CD14-positive monocyte (primary cell): ENCODE measurements around the gene SIAH3. TPM values are rescaled to one million over a fixed set of nuclear protein-coding genes. Genes with fewer than 3 reads are reported as not detected.
A peak's percentile ranks its signal among the peaks of the same experiment; 100 is the strongest.

Experiments used
- DNase-seq, 3 donors: peaks; one replicate each; pipeline ENCODE4 v3.0.0-alpha.2; 2011 to 2022
- H2AFZ ChIP-seq: 2 replicates; pipeline ENCODE4 v1.6.0; 2012; ENCODE audit warnings: mild to moderate bottlenecking, low read depth, low read length, inconsistent platforms; ENCODE audit not compliant: insufficient read depth, poor library complexity, severe bottlenecking
- H3K27ac ChIP-seq, 2 donors: 1 replicate in 1 of 2; 2 replicates in 1 of 2; pipeline ENCODE4 v1.5.1; 2012 to 2013; ENCODE audit warnings: low read length in 2 of 2, control low read depth in 1 of 2, inconsistent platforms in 1 of 2, low read depth in 1 of 2, mild to moderate bottlenecking in 1 of 2
- H3K27me3 ChIP-seq, 2 donors: one replicate each; pipeline versions ENCODE4 v1.6.0 to v1.6.1; 2011 to 2013; ENCODE audit warnings: low read length in 2 of 2; ENCODE audit not compliant: control insufficient read depth in 2 of 2, insufficient read depth in 2 of 2
- H3K36me3 ChIP-seq, 2 donors: replicated peaks in 1 of 2; 1 replicate in 1 of 2; 2 replicates in 1 of 2; pipeline versions ENCODE4 v1.5.1 to v1.6.1; 2012 to 2013; ENCODE audit warnings: low read length in 2 of 2, control low read depth in 1 of 2, inconsistent platforms in 1 of 2, mild to moderate bottlenecking in 1 of 2; ENCODE audit not compliant: insufficient read depth in 2 of 2, control insufficient read depth in 1 of 2
- H3K4me1 ChIP-seq, 2 donors: 1 replicate in 1 of 2; 2 replicates in 1 of 2; pipeline versions ENCODE4 v1.5.1 to v1.6.1; 2012 to 2013; ENCODE audit warnings: low read length in 2 of 2, control low read depth in 1 of 2, inconsistent platforms in 1 of 2, mild to moderate bottlenecking in 1 of 2, moderate library complexity in 1 of 2; ENCODE audit not compliant: insufficient read depth in 2 of 2, control insufficient read depth in 1 of 2
- H3K4me2 ChIP-seq: replicated peaks from 2 replicates; pipeline ENCODE3; 2012; ENCODE audit warnings: low read length, moderate library complexity, mild to moderate bottlenecking; ENCODE audit not compliant: poor library complexity, severe bottlenecking; ENCODE audit errors: extremely low read depth
- H3K4me3 ChIP-seq, 3 experiments: fragments of 200-600 bp in 1 of 3; sonication (generic) in 1 of 3; replicated peaks in 1 of 3; 1 replicate in 2 of 3; 2 replicates in 1 of 3; pipeline ENCODE4 v1.5.1; 2011 to 2013; ENCODE audit warnings: low read length in 3 of 3, mild to moderate bottlenecking in 3 of 3, control low read depth in 2 of 3, low read depth in 2 of 3, inconsistent platforms in 1 of 3, moderate library complexity in 1 of 3
- H3K79me2 ChIP-seq: 2 replicates; pipeline ENCODE4 v1.6.0; 2012; ENCODE audit warnings: mild to moderate bottlenecking, control low read depth, inconsistent platforms, low read length, moderate library complexity; ENCODE audit not compliant: insufficient read depth
- H3K9ac ChIP-seq: 2 replicates; pipeline ENCODE4 v1.6.0; 2017; ENCODE audit warnings: low read length, mild to moderate bottlenecking; ENCODE audit not compliant: insufficient read depth, poor library complexity, severe bottlenecking
- H3K9me3 ChIP-seq, 2 donors: replicated peaks in 1 of 2; 1 replicate in 1 of 2; 2 replicates in 1 of 2; pipeline versions ENCODE4 v1.5.1 to v1.6.1; 2012 to 2013; ENCODE audit warnings: low read length in 2 of 2, control low read depth in 1 of 2; ENCODE audit not compliant: control insufficient read depth in 1 of 2, insufficient read depth in 1 of 2
- H4K20me1 ChIP-seq: 2 replicates; pipeline ENCODE4 v1.6.0; 2012; ENCODE audit warnings: mild to moderate bottlenecking, low read length, control low read depth, moderate library complexity; ENCODE audit not compliant: insufficient read depth
- H3K27ac Mint-ChIP-seq, 7 donors: one replicate each; pipeline ENCODE4 v1.8.0; 2020; ENCODE audit warnings: mild to moderate bottlenecking in 7 of 7, mixed read lengths in 7 of 7, moderate library complexity in 6 of 7, inconsistent platforms in 2 of 7
- H3K27me3 Mint-ChIP-seq, 3 donors: one replicate each; pipeline ENCODE4 v1.8.0; 2021 to 2022; ENCODE audit warnings: low read depth in 3 of 3, mild to moderate bottlenecking in 3 of 3, mixed read lengths in 3 of 3, moderate library complexity in 3 of 3, inconsistent platforms in 1 of 3
- H3K36me3 Mint-ChIP-seq, 2 donors: one replicate each; pipeline ENCODE4 v1.8.0; 2020; ENCODE audit warnings: mixed read lengths in 2 of 2, inconsistent platforms in 1 of 2, mild to moderate bottlenecking in 1 of 2
- H3K4me1 Mint-ChIP-seq: one replicate; pipeline ENCODE4 v1.8.0; 2020; ENCODE audit warnings: mild to moderate bottlenecking, mixed read lengths
- H3K4me3 Mint-ChIP-seq, 2 donors: one replicate each; pipeline ENCODE4 v1.8.0; 2020; ENCODE audit warnings: mild to moderate bottlenecking in 2 of 2, mixed read lengths in 2 of 2, moderate library complexity in 1 of 2
- H3K9me3 Mint-ChIP-seq, 7 donors: one replicate each; pipeline ENCODE4 v1.8.0; 2020 to 2022; ENCODE audit warnings: mixed read lengths in 7 of 7, mild to moderate bottlenecking in 6 of 7, moderate library complexity in 6 of 7, inconsistent platforms in 2 of 7
- CTCF ChIP-seq: fragments of 200-600 bp; IDR thresholded peaks from one replicate; pipeline ENCODE4 v1.8.0; 2022; ENCODE audit warnings: antibody characterized with exemption, mild to moderate bottlenecking
- WGBS: methylation state at CpG from one replicate; pipeline ENCODE4 v1.1.5; 2013; ENCODE audit warnings: missing lambda C conversion rate; ENCODE audit not compliant: insufficient coverage; 5-methylcytosine and 5-hydroxymethylcytosine counted together
- intact Hi-C, 2 donors: fragments of 100-400 bp; cut with micrococcal nuclease; formaldehyde crosslinking; loops; one replicate each; pipeline versions ENCODE4 v1.15.0 to v1.15.1; 2023
- polyA plus RNA-seq, 3 donors: library from polyadenylated mRNA; depleted of rRNA in 1 of 3; unstranded in 2 of 3; stranded (reverse) in 1 of 3; fragments of 300-500 nt in 2 of 3; fragments of >200 nt in 1 of 3; fragmentation: Illumina TruSeq in 2 of 3; gene quantifications; 1 replicate in 2 of 3; 2 replicates in 1 of 3; pipeline ENCODE4 v1.2.3, GENCODE V29; 2012 to 2021

The SIAH3 gene
- polyA plus RNA-seq, 3 donors: not detected

GRCh38 chr13:45879666-45880065 is 28.1 kb upstream of the SIAH3 start:
- Mint-ChIP-seq H3K27me3 (peaks cover 0 to 3% (median 1%) of the 10 kb centered on the region in 3 donors), H3K4me3 (no peak overlapping the region), H3K36me3 (no peaks in the 10 kb centered on the region), H3K4me1 (no peaks in the 10 kb centered on the region), H3K27ac (no peak overlapping the region), H3K9me3 (no peaks in the 10 kb centered on the region)
- DNase-seq: peak in 1 of 3 donors; percentile 6
- Histone ChIP-seq H3K27me3 (no peaks in the 10 kb centered on the region), H3K4me3 (no peak overlapping the region), H3K9ac (no peak overlapping the region), H3K4me2 (no peak overlapping the region), H3K79me2 (no peaks in the 10 kb centered on the region), H3K36me3 (no peaks in the 10 kb centered on the region), H3K27ac (no peak overlapping the region), H3K4me1 (no peaks in the 10 kb centered on the region), H3K9me3 (no peaks in the 10 kb centered on the region), H2AFZ (no peak overlapping the region), H4K20me1 (no peaks in the 10 kb centered on the region)
- TF ChIP-seq CTCF: no peak
- WGBS: 67% methylated on average over 3 of the region's 5 CpGs
- intact Hi-C loops: no loop called here

- no peaks in the 10 kb centered on the region for H4K20me1 ChIP-seq
- no peaks in the 10 kb centered on the region for H3K9me3 ChIP-seq
- H3K9ac ChIP-seq: no peak overlapping the region
- Mint-ChIP-seq H3K36me3 (no peaks in the 10 kb centered on the region), H3K27me3 (peaks cover 0 to 3% (median 1%) of the 10 kb centered on the region in 3 donors), H3K27ac (no peak overlapping the region), H3K4me1 (no peaks in the 10 kb centered on the region), H3K4me3 (no peak overlapping the region), H3K9me3 (no peaks in the 10 kb centered on the region)
- H3K36me3 ChIP-seq: no peaks in the 10 kb centered on the region
- no peak overlapping the region for H2AFZ ChIP-seq
- H3K4me1 ChIP-seq: no peaks in the 10 kb centered on the region
- intact Hi-C loops: no loop called here
- no peaks in the 10 kb centered on the region for H3K79me2 ChIP-seq
- WGBS: 90% methylated on average over 4 of the region's 5 CpGs
- no peak overlapping the region for H3K4me2 ChIP-seq
- no peak for TF ChIP-seq CTCF
- H3K27ac ChIP-seq: no peak overlapping the region
- no peak overlapping the region for H3K4me3 ChIP-seq
- no peaks in the 10 kb centered on the region for H3K27me3 ChIP-seq
- DNase-seq: no peak
Measured at GRCh38 chr13:45878966-45879365, 27.4 kb upstream of the SIAH3 start.
